ENCODE data around the gene HTRA2.

The HTRA2 gene

DNA sequence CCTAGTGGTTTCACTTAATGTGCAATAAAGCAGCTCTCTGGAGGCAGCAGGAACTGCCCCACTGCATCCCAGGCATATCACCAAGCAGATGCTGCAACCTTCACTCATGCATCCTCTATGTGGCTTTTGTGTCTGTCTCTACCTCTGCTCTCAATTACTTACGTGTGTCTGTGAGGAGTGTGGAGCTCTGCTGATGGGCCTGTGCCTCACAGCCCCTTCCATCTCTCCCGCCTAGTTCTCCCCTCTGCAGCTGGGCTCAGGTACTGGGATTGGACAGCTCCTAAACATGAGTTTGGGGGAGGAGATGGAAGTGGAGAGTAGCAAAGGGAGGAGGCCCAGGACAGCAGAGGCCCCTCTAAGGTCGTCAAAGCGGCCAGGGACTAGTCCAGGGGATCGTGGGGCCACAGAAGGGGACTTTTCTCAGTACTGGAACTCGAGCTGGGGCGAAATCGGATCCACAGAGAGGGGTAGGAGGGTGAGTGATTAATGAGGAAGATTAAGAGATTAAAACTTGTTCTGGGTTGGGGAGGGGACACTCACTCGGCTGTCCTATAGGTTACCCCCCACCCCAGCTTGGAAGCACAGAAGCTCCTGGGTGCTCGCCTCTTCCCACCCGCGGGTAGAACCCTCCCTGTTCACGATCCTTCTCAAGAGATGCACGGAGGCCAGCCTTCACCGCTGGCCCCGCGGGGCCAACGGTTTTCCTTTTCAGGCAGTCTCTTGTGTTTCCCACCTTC, 28.2 kb upstream of the HTRA2 start:
- DNase-seq, result peak; percentile 95

DNA sequence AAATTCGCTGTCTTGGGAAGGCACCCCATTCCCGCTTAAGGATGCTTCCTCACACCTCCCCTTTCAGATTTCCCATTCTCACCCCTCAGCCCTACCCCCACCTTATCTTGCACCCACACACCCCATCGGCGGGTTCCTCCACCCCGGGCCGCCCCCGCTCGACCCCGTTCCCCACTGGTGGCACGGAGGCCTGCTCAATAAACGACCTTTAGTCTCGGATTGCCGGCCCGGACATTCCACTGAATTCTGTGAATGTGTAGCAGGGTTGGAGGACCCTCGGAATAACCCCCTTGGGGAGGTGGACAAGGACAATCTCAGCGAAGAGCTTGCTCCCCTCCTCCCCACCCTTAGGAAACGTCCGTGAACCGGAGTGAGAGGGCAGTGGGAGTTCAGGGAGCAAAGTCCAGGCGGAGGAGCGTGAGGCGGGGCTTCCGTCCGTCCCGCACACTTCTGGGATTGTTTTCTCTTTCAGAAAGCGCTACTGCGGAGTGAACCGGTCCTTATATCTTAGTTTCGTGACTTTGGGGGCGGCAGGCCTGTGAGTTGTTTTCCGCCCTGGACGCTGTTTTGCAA, 27.5 kb upstream of the HTRA2 start:
- DNase-seq, result no peak

DNA sequence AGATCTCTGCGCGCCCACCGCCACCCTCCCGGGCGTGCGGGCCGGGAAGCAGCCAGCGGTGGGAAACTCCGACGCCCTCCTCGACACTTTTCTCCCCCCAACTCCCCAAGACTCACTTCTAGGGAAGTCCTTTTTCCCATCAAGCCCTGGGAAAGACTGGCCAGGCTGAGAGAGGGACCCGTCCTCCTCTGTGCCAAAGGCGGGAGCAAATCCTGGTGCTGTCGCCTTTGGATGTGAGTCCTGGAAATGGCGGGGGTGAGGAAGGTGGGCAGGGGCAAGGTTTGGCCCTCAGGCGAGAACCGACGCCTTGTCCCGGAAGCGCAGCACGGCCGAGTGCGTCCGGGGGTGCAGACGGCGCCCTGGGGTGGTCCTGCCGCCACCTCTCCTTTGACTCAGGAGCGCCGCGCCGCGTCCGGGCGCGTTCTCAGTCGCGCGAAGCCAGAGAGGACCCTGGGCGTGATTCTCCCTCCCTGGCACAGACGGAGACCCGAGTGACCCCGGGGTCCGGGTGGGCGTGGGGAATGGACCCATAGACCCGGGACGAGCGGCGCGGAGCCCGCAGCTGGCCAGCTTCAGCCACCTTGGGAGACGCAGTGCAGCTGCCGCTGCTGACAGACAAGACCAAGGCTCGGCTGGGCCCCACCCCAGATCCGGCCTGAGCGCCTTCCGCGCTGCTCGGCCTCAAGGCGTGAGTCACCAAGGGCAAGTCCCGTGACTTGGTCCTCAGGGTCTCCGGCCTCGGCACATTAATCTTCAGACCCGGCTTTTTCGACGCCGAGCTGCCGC, 26.8 kb upstream of the HTRA2 start:
- DNase-seq, result peak; percentile 77

GRCh38 chr2:74503506-74504475, 25.9 kb upstream of the HTRA2 start:
- no peak for DNase-seq

DNA sequence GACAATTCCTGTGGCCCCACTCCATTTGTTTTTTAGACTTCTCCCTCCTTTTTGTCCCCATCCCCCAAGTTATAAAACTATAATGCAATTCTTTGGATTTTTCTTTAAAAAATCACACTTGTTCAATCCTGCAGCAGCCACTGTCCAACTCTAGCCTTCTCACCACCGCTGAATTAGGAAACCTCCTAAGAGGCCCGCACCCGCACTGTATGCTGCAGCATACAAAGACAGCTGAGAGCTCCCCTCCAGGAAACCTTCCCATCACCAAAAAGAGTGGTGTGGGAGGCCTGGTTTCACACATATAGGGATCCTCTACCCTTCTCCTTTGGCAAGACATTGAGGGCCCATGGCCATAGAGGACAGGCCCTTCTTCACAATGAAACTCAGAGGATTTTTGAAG, 25.1 kb upstream of the HTRA2 start:
- no peak for DNase-seq

- no peak for DNase-seq
These were observed 24.1 kb upstream of the HTRA2 start for GRCh38 chr2:74505448-74506246.

DNA sequence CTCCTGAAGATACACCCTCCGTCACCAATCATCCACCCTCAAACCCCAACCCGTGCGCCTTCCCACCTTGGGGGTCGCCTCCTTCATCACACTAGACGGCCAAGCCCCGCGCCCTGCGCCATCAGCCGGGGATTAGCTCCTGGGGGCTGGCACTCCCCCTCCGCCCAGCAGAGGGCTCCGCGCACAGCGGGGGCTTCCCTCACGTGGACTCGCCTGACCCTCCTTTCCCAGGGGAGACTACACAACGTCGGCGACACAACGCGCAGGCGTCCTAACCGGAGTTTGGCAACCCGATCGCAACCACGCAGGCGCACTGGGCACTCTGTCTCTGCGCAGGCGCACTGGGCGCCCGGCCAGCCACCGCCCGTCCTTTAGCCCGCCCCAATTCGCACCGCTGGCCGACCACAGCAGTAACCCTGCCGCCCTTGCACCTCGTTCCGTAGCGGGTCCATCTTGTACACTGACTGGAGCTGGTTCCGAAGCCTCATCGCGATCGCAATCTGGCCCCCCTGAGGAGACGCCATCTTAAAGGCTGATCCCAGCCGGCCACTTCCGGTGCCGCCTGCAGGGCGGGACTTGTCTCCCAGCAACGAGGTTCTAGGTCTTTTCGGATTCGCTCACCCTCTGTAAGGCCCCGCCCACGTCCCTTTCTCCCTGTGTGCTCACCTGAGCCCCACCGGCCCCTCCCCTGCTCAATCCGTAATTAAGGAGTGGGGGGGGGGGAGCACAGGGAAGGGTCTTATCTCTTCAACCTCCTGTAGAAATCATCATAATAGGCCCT, 22.4 kb upstream of the HTRA2 start, which contains the start of gene PCGF1:
PCGF1 (minus strand) TSS at position 551 of the 781 bp plus-strand sequence; CDS start at position 524, 27 bp downstream.
- DNase-seq, result peak; percentile 100

DNA sequence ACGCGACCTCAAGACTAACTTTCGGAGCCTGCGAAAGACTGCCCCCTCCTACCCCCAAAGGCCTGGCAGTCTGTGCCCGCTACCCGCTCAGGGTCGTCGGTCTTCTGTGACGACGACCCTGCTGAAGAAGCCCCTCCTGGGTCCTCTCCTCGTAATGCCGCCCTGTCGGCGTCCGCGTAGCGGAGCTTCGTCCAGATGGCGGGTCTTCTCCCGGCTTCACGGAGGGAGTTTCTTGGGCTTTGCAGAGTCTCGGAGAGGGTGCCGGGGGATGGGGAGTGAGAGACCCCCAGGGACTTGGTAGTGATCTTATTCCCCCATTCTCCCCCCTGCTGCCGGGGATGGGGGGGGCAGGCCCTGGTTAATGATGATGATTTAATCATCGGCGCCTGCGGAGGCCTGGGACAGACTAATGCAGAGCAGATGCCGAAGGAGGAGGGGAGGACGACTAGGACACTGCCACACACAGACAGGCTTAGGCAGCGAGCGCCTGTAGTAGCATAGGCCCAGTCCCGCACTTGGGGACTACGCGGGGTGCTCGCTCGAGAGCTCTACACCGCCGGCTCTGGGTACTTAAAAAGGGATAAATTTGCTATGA, 21.7 kb upstream of the HTRA2 start:
- DNase-seq, result peak; percentile 99

- DNase-seq, result no peak
These were observed 19.5 kb upstream of the HTRA2 start for GRCh38 chr2:74510272-74510671.

GRCh38 chr2:74511104-74511989, 18.4 kb upstream of the HTRA2 start:
- DNase-seq, result peak; percentile 79

DNA sequence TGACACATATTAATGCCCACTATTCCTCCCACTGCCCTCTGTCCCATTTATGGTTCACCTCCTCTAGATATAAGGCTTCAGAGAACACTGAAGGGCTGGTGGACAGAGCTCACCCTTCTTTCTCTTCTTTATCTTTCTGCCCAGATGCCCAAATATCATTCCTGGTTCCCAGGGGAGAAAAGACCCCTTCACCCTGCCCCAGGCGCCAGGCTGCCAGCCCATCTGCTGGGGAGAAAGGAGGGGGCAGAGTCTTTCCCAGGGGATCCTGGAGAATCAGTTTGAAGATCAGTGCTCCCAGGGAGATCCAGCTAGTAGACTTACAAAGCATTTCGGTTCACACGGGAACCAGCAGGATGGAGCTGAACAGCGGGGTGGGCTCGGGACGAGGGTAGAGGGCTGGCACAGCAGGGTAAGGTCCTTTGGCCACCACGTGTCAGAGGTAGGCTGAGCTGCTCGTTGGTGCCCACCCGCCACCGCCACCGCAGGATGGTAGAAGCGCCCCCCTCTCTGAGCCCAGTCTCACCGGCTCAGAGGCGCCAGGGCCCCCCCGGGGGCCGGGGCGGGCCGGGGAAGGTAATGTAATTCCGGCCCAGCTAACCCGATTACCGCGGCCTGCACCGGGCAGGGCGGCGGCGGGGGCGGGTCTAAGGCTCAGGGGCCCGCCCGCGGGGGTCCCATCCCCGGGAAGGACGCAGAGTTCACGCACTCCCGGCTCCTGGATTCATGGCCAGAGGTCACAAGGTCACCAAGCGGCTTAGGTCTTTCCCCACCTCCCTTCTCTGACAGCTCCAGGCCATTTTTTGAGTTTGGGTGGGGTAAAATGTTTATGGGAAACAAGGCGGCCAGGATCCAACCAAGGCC, 16.8 kb upstream of the HTRA2 start:
- peak; percentile 97 for DNase-seq

DNA sequence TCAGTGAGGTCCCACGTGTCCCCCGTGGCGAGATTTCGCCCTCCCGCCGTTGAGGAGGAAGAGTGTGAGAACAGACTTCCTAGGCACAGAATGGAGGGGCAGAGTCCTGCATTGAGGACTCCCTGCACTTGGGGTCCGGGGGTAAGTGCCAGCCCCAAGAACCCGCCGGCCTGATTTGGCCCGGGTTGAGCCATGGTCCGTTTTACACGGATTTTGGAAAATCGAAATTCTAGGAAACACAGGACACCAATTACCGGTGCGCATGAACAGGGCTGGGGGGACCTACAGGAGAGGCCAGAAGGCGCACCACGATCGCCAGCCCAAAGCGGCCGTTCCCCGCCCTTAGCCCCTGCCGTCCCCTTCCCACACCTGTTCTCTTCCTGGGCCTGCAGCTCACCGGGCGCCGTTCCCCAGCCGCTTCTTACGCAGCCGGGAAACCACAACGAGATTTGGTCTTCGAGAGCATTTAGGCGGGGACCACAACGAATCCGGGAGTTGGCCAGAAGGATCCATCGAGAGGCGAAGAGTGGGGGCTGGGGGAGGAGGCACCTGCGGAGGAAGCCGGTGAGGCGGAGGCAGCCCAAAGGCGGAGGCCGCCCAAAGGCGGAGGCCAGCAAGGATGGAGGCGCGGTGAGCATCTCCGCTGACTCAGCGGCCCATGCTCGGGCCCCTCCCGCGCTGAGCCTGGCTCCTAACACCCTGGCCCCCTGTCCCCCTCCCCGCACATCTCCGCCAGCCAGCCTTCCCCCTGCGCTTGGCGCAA, 15.9 kb upstream of the HTRA2 start:
- peak; percentile 96 for DNase-seq

DNA sequence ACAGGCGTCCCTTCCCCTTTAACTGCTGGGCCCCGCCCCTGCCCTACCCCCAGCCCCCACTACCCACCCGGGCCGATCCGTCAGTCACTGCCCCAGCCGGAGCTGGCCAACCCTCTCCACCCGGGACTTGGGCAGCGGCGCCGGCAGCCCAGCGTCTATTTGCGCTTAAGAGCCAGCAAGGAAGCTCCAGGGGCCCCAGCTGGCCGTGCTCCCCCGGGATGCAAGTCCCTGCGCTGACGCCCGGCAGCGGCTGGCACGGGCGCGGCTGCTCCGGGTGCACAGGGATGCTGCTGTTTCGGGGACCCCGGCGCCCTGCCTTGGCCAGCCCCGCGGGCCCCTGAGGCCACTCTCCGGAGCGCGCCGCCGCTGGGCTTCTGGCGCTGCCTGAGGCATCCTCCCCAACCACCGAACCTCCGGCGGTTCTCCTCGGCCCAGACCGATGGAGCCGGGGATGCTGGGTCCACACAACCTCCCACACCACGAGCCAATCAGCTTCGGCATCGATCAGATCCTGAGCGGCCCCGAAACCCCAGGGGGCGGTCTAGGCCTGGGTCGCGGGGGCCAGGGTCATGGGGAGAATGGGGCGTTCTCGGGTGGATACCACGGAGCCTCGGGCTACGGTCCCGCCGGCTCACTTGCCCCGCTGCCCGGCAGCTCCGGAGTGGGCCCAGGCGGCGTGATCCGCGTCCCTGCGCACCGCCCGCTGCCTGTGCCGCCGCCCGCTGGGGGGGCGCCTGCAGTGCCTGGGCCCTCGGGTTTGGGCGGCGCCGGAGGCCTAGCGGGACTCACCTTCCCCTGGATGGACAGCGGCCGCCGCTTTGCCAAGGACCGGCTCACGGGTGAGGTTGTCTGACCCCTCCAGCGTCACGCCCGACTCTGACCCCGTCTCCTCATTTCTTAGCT, 15.1 kb upstream of the HTRA2 start, which contains the start of gene TLX2:
TLX2 (plus strand) TSS at position 83 of the 903 bp plus-strand sequence; CDS start at position 440, 357 bp downstream.
- DNase-seq, result no peak

- DNase-seq, result no peak
These were observed 14.3 kb upstream of the HTRA2 start for GRCh38 chr2:74515271-74515980.

DNA sequence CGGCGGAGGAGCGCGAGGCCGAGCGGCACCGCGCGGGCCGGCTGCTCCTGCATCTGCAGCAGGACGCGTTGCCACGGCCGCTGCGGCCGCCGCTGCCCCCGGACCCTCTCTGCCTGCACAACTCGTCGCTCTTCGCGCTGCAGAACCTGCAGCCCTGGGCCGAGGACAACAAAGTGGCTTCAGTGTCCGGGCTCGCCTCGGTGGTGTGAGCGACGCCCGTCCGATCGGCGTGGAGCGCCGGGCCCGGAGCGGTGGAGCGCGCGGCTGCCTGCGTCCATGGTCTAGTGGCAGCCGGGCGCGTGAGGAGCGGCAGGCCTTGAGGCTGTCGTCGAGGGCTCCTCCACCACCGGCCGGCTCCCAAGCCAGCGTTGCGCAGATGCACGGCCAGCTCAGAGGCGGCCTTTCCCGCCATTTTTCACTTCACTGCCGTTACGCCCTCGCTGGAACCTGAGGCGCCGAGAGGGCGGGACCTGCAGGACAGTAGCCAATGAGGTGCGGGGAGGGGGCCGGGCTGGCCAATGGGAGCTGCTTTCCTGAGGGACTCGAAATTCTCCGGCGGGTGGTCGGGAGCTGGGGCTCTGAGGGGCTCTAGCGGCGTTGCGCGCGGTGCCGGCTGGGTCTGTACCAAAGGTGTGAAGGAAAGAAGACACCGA, 13.6 kb upstream of the HTRA2 start:
- peak; percentile 68 for DNase-seq
